GM19438 (cell line): ENCODE data around the gene ATOSB.

Experiments used
- ATAC-seq: cut with Tn5 transposase; IDR thresholded peaks from one replicate; pipeline ENCODE4 v1.9.1; 2021; ENCODE audit warnings: low read depth; ENCODE audit not compliant: unreplicated experiment

The ATOSB gene

GRCh38 chr9:35096035-35096849 lies 19.4 kb downstream of the ATOSB start, which contains the start of gene PIGO:
TSS of gene PIGO (minus strand) at chr9:35096591. CDS start at chr9:35095565, 1,026 bp downstream.
- peak; percentile 78 for ATAC-seq

- ATAC-seq = no peak
Measured at GRCh38 chr9:35091536-35091935, 24.1 kb downstream of the ATOSB start.

DNA sequence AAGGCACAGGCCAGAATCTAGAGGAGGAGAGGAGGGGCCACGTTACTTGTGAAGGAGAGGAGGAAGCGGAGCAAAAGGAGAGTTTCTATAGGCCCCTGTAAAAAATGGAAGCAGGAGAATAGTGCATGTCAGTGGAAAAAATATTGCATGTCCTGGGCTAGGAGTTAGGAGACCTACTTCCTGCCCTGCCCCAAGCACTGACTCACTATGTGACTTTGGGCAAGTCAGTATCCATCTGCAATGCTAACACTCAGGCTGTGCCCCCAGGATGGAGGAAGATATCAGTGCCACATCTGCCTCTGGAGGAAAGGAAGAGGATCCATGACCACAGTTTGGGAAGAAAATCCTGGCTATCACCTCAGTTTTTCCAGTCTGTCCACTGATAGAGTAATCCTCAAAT lies 26.2 kb downstream of the ATOSB start:
- ATAC-seq = no peak

DNA sequence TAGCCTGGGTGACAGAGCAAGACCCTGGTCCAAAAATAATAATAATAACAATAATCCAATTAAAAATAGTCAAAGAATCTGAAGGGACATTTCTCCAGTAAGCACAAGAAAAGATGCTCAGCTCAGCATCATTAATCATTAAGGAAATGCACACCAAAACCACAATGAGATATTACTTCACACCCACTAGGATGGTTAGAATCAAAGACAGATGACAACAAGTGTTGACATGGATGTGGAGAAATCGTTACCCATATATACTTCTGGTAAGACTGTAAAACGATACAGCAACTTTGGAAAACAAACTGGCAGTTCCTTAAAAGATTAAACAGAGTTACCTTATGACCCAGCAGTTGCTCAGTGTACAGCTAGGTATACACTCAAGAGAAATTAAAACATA lies 30.6 kb downstream of the ATOSB start:
- ATAC-seq = no peak

- peak; percentile 86 for ATAC-seq
Measured at GRCh38 chr9:35079426-35080341, 36.0 kb downstream of the ATOSB start, which contains the start of gene FANCG. TSS of gene FANCG (minus strand) at chr9:35079942. CDS start at chr9:35079524, 418 bp downstream.

DNA sequence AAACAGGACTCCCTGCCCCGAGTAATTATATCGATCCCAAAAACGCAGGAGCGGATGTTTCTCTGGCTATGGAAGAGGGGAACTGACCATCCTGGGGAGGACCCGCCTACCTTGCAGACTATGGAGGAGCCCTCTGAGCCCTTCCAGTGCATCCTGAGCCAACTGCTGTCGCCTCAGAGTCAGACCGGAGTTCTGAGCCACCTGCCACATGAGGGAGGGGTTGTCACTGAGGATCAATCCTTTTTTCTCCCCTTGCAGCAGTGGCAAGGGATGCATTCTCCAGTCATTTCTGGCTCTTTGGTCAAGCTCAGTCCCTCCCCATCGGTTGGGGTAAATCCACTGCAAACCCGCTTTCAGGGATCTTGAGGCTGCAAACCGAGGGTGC lies 36.6 kb downstream of the ATOSB start:
- no peak for ATAC-seq

- ATAC-seq = no peak
Measured at GRCh38 chr9:35078066-35078465, 37.6 kb downstream of the ATOSB start.

DNA sequence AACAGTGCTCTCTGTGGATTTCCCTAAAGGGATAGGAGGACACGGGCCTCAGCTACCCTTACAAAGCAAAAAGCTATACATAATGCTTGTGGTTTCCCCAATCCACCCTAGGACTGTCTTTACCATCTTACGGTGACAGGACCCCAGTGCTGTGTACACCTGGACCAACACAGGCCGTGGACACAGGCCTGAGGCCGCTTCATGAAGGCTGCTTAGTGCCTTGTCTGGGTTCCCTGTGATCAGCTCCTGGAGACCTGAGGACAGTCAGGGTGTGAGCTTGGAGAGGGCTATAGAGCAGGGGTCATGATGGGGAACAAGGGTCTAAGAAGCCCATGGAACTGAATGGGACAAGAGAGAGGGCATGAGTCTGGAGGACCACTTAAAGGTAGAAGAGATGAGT lies 38.8 kb downstream of the ATOSB start:
- ATAC-seq = no peak

DNA sequence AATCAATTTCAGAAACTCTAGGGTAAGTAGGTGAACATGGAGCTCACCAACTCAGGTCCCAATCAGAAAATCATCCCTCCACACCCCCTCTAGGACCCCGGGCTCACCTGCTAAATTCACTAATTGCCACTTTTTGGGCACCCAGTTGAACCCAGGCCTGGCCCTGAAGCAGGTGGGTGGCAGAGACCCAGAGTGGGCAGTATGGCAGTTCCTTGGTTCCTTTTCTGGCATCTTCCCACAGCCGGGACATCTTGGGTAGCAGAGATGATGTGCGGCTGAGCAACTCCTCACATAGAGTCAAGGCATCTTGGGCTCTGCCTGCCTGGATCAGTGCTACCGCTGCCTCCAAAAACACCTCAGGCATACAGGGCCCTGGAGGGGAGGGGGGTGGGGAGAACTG lies 40.3 kb downstream of the ATOSB start:
- ATAC-seq = no peak

GRCh38 chr9:35074791-35075190 lies 40.9 kb downstream of the ATOSB start:
- ATAC-seq = no peak

DNA sequence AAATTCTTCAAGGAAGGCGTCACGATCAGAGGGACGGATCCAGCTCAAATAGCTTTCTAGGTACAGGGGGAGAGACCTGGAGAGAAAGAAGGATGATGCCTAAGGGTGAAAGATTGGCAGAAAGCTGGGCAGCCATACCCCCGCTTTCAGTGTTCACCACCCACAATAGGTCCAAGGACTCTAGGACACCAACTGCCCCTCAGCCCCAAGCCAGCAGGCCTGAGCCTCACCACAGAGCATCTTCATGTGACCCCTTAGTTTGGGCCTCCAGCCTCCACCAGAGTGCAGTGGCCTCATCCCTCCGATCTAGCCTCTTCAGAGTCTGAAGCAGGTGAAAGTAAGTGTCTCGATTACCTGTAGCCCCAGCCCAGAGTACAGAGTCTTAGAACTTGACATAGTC lies 41.5 kb downstream of the ATOSB start:
- no peak for ATAC-seq

GRCh38 chr9:35073279-35073612 lies 42.4 kb downstream of the ATOSB start:
- ATAC-seq = no peak

DNA sequence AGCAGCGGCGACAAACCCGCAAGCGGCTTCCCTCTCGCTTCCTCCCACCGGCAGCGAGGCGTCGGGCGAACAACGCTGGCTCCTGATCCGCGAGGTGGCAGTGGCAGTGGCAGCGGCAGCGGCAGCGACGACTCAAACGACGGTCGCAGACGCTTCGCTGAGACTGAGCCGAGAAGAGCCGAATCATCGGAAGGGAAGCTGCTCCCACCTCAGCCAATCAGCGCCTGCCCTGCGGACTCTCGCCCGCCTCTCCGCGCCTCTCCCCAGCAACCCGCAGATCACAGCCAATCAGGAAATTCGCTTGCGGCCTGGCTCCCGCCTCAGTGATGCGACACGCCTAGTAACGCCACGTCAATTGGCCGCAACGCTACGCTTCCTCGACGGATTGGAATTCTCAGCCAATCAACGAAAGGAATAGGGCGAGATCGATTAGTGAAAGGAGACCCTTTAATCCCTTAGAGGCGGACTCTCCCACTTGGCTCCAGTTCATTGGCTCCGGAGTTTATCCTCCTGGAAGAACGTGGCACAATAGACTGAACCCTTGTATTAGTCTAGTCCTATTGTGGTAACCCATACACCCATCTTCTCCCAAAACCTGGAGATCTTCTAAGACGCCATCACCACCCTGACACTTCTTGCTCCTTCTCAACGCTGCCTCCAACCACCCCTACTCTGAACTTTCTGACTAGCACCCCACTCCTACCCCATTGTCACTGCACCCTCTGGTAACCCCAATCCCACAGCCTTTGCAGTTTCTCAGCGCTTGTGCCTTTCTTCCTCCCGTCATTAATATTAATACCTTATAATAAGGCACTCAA lies 43.0 kb downstream of the ATOSB start, which contains the start of gene VCP:
TSS of gene VCP (minus strand) at position 165 of the 818 bp plus-strand sequence. CDS start 272 bp downstream, outside the sequence.
- ATAC-seq = peak; percentile 85

DNA sequence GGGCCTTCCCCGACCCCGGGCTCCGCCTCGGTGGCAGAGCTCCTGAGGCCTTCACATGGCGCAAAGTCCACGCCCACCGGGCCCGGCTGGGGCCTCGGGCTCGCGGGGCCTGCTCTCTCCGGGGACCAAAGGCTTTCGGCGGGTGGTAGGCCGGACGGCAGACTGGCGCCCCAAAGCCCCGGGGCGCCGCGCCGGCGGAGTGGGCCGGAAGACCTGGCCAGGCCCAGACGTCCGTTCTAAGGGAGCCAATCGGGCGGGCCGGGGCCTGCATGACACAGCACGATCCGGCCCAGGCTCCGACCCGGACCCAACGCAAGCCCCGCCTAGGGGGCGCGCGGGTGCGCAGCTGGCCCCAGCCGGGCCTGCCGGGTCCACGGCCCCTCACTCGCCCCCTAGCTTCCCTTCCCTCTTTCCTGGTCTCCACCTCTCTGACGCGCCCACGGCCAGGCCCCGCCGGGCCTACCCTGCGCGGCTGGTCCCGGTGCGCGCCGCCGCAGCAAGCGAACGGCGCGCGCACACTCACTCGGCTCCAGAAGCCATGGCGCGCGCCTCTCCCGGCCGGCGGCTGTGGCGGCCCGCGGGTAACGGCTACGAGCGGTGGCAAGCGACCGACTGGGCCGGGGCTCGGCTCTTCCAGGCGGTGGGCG lies 43.7 kb downstream of the ATOSB start:
- ATAC-seq = peak; percentile 45

GRCh38 chr9:35070823-35071813 lies 44.5 kb downstream of the ATOSB start:
- ATAC-seq = no peak

DNA sequence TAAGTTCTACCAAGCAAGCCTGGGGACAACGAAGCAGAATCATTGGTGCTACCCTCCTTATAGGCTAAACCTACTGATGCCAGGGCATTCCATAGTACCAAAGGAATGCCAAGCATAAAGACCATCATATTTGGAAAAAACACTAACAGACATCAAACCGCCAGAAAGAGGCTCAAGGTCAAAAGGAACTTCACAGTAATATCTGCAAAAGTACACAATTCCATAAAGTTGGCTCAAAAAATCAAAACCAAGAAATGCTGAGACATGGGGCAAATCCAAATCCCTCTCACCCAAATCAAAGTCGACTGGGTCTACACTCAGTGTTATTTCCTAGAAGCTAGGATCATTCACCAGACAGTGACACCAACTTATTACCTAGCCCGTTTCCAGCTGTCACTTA lies 46.6 kb downstream of the ATOSB start:
- no peak for ATAC-seq

DNA sequence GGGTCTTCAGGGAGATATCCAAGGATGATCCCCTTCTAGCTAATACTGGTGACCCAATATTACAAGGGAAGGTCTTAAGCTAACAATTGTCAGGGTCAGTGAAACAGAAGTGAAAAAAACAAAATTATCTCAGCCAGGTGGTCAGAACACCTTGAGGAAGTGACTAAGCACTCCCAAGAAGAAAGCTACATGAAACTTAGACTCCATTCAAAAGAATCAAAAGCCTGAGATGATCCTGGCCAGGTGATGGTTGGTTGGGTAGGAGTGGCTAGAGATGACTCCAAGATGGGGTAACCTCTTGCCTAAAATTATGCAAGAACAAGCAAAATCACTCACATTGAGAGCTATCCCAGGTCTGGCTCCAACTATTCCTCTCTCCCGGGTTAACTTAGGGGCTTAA lies 48.6 kb downstream of the ATOSB start:
- no peak for ATAC-seq

GRCh38 chr9:35060548-35061207 lies 55.0 kb downstream of the ATOSB start:
- no peak for ATAC-seq
